ENCODE results near the gene EHMT1.
A peak's percentile ranks its signal among the peaks of the same experiment; 100 is the strongest.

The EHMT1 gene

DNA sequence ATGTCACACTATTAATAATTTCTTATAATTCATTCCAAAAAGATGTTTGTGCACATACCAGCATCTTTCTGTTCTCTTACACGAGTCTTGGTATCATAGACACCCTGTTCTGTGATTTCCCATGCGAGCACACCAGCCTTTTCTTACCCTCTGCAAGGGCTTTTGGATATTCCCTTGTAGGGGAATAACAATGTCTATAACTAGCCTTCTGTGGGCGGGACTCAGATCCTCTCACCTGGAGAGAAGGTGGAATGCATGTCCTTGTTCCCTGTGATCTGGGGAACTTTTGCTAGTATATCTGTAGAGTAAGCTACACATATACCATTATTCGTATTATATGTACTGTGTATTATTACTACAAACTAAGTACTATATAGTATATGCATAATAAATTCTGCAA, 44.8 kb downstream of the EHMT1 start:
- Histone ChIP-seq H3K36me3 (ENCODE audit: control insufficient read depth, insufficient read depth, low read length) (no peaks in the 10 kb centered on the region), H3K4me3 (ENCODE audit: insufficient read depth, low read depth, low read length) (no peak overlapping the region), H3K4me1 (ENCODE audit: control insufficient read depth, insufficient read depth, low read length) (peaks cover 30% of the 10 kb centered on the region), H3K27me3 (ENCODE audit: control insufficient read depth, insufficient read depth, low read length, poor library complexity, severe bottlenecking) (no peaks in the 10 kb centered on the region), H3K27ac (ENCODE audit: insufficient read depth, low read depth, low read length, poor library complexity, severe bottlenecking) (no peak overlapping the region), H3K9me3 (ENCODE audit: control insufficient read depth, low read length) (no peaks in the 10 kb centered on the region)
- 90 to 99% methylated on average over 3 of the region's 4 CpGs for WGBS, 2 experiments

GRCh38 chr9:137664676-137665075, 45.9 kb downstream of the EHMT1 start:
- no peaks in the 10 kb centered on the region for H3K27me3 ChIP-seq (ENCODE audit: control insufficient read depth, insufficient read depth, low read length, poor library complexity, severe bottlenecking)
- H3K4me3 ChIP-seq (ENCODE audit: insufficient read depth, low read depth, low read length), result no peak overlapping the region
- 77 to 81% methylated on average over 7 of the region's 7 CpGs for WGBS, 2 experiments
- H3K9me3 ChIP-seq (ENCODE audit: control insufficient read depth, low read length), result no peaks in the 10 kb centered on the region
- no peaks in the 10 kb centered on the region for H3K36me3 ChIP-seq (ENCODE audit: control insufficient read depth, insufficient read depth, low read length)
- H3K4me1 ChIP-seq (ENCODE audit: control insufficient read depth, insufficient read depth, low read length), result peaks cover 30% of the 10 kb centered on the region
- H3K27ac ChIP-seq (ENCODE audit: insufficient read depth, low read depth, low read length, poor library complexity, severe bottlenecking), result no peak overlapping the region

- no peaks in the 10 kb centered on the region for H3K27me3 ChIP-seq (ENCODE audit: control insufficient read depth, insufficient read depth, low read length, poor library complexity, severe bottlenecking)
- no peaks in the 10 kb centered on the region for H3K9me3 ChIP-seq (ENCODE audit: control insufficient read depth, low read length)
- peak overlapping the region; percentile 65 for H3K27ac ChIP-seq (ENCODE audit: insufficient read depth, low read depth, low read length, poor library complexity, severe bottlenecking)
- WGBS, 2 experiments, result 90 to 92% methylated on average over 7 of the region's 7 CpGs
- no peaks in the 10 kb centered on the region for H3K36me3 ChIP-seq (ENCODE audit: control insufficient read depth, insufficient read depth, low read length)
- H3K4me1 ChIP-seq (ENCODE audit: control insufficient read depth, insufficient read depth, low read length), result peaks cover 32% of the 10 kb centered on the region
- H3K4me3 ChIP-seq (ENCODE audit: insufficient read depth, low read depth, low read length), result no peak overlapping the region
These were observed 46.4 kb downstream of the EHMT1 start for GRCh38 chr9:137665226-137665625.

- Histone ChIP-seq H3K27me3 (ENCODE audit: control insufficient read depth, insufficient read depth, low read length, poor library complexity, severe bottlenecking) (no peaks in the 10 kb centered on the region), H3K36me3 (ENCODE audit: control insufficient read depth, insufficient read depth, low read length) (no peaks in the 10 kb centered on the region), H3K27ac (ENCODE audit: insufficient read depth, low read depth, low read length, poor library complexity, severe bottlenecking) (peak overlapping the region; percentile 65), H3K4me3 (ENCODE audit: insufficient read depth, low read depth, low read length) (peak overlapping the region; percentile 6), H3K9me3 (ENCODE audit: control insufficient read depth, low read length) (no peaks in the 10 kb centered on the region), H3K4me1 (ENCODE audit: control insufficient read depth, insufficient read depth, low read length) (peaks cover 39% of the 10 kb centered on the region)
- WGBS, 2 experiments, result 36 to 39% methylated on average over 18 of the region's 18 CpGs
These were observed 47.1 kb downstream of the EHMT1 start for GRCh38 chr9:137665697-137666512.

GRCh38 chr9:137666513-137666822, 47.7 kb downstream of the EHMT1 start:
- 49 to 53% methylated on average over 8 of the region's 8 CpGs for WGBS, 2 experiments
- Histone ChIP-seq H3K27me3 (ENCODE audit: control insufficient read depth, insufficient read depth, low read length, poor library complexity, severe bottlenecking) (no peaks in the 10 kb centered on the region), H3K4me1 (ENCODE audit: control insufficient read depth, insufficient read depth, low read length) (peaks cover 41% of the 10 kb centered on the region), H3K27ac (ENCODE audit: insufficient read depth, low read depth, low read length, poor library complexity, severe bottlenecking) (peak overlapping the region; percentile 65), H3K4me3 (ENCODE audit: insufficient read depth, low read depth, low read length) (peak overlapping the region; percentile 6), H3K36me3 (ENCODE audit: control insufficient read depth, insufficient read depth, low read length) (no peaks in the 10 kb centered on the region), H3K9me3 (ENCODE audit: control insufficient read depth, low read length) (no peaks in the 10 kb centered on the region)

DNA sequence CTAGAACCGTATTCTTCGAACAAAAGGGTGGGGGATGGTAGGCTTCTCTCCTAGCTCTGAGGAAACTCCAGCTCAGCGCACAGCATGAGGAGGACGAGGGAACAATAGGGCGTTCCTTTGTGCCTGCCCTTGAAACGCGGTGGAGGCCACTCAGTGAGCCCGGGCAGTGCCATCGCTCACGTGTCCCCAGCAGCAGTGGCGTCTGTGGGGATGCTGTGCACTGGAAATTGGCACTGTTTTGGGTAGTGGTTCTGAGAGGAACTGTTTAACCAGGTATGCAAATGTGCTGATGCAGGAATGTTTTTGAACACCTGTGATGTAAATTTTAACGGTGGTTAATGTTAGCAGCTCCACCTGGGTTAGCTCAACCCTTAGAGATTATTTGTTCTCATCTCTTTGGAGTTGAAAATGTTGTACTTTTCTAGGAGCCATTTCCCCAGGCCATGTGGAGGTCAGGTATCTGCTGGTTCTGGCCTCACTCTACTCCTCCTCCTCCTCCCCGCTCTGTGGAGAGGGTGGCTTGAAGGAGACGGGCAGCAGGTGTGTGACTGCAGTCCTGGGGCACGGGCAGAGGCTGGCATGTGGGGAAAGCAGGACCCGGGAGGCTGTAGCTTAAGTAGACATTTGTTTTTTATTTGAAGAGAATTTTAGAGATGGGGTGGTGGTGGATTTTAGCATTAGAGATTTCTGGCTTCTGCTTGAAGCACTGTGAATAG, 48.3 kb downstream of the EHMT1 start:
- Histone ChIP-seq H3K9me3 (ENCODE audit: control insufficient read depth, low read length) (no peaks in the 10 kb centered on the region), H3K4me1 (ENCODE audit: control insufficient read depth, insufficient read depth, low read length) (peaks cover 41% of the 10 kb centered on the region), H3K27me3 (ENCODE audit: control insufficient read depth, insufficient read depth, low read length, poor library complexity, severe bottlenecking) (no peaks in the 10 kb centered on the region), H3K27ac (ENCODE audit: insufficient read depth, low read depth, low read length, poor library complexity, severe bottlenecking) (no peak overlapping the region), H3K36me3 (ENCODE audit: control insufficient read depth, insufficient read depth, low read length) (no peaks in the 10 kb centered on the region), H3K4me3 (ENCODE audit: insufficient read depth, low read depth, low read length) (no peak overlapping the region)
- WGBS, 2 experiments, result 14 to 19% methylated on average over 15 to 16 of the region's 16 CpGs

DNA sequence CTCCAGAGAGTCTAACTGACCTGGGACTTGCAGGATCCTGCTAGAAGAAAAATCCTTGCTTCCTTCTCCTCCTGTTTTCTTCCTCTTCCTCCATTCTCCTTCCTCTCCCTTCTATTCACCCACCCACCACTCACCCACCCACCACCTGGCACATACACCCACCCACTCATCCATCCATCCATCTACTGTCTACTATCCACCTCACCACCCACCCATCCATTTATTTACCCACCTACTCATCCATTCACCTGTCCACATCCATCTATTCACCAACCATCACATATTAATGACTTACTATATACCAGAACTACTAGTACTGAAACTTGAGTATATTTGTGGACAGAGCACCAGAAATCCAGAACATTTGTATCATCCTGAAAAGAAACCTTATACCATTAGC, 49.4 kb downstream of the EHMT1 start:
- no peaks in the 10 kb centered on the region for H3K9me3 ChIP-seq (ENCODE audit: control insufficient read depth, low read length)
- no peaks in the 10 kb centered on the region for H3K36me3 ChIP-seq (ENCODE audit: control insufficient read depth, insufficient read depth, low read length)
- H3K27me3 ChIP-seq (ENCODE audit: control insufficient read depth, insufficient read depth, low read length, poor library complexity, severe bottlenecking), result no peaks in the 10 kb centered on the region
- H3K4me1 ChIP-seq (ENCODE audit: control insufficient read depth, insufficient read depth, low read length), result peaks cover 45% of the 10 kb centered on the region
- no peak overlapping the region for H3K4me3 ChIP-seq (ENCODE audit: insufficient read depth, low read depth, low read length)
- H3K27ac ChIP-seq (ENCODE audit: insufficient read depth, low read depth, low read length, poor library complexity, severe bottlenecking), result no peak overlapping the region

DNA sequence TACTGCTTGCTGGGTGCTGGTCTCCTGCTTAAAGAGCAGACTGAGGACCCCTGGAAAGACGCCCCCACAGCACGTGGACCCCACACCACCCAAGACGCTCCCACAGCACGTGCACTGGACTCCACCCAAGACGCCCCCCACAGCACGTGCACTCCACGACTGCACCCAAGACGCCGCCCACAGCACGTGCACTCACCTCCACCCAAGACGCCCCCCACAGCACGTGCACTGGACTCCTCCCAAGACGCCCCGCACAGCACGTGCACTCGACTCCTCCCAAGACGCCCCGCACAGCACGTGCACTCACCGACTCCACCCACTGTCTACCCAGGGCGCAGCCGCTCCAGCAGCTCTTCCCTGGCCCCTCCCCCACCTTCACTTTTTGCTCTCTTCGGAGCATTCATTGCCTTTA, 50.5 kb downstream of the EHMT1 start:
- 86 to 89% methylated on average over 23 of the region's 23 CpGs for WGBS, 2 experiments
- H3K4me3 ChIP-seq (ENCODE audit: insufficient read depth, low read depth, low read length), result no peak overlapping the region
- H3K9me3 ChIP-seq (ENCODE audit: control insufficient read depth, low read length), result no peaks in the 10 kb centered on the region
- no peaks in the 10 kb centered on the region for H3K36me3 ChIP-seq (ENCODE audit: control insufficient read depth, insufficient read depth, low read length)
- H3K27me3 ChIP-seq (ENCODE audit: control insufficient read depth, insufficient read depth, low read length, poor library complexity, severe bottlenecking), result no peaks in the 10 kb centered on the region
- H3K4me1 ChIP-seq (ENCODE audit: control insufficient read depth, insufficient read depth, low read length), result peaks cover 56% of the 10 kb centered on the region
- no peak overlapping the region for H3K27ac ChIP-seq (ENCODE audit: insufficient read depth, low read depth, low read length, poor library complexity, severe bottlenecking)

- H3K4me1 ChIP-seq (ENCODE audit: control insufficient read depth, insufficient read depth, low read length), result peaks cover 48% of the 10 kb centered on the region
- H3K4me3 ChIP-seq (ENCODE audit: insufficient read depth, low read depth, low read length), result no peak overlapping the region
- H3K9me3 ChIP-seq (ENCODE audit: control insufficient read depth, low read length), result no peaks in the 10 kb centered on the region
- peak overlapping the region; percentile 72 for H3K27ac ChIP-seq (ENCODE audit: insufficient read depth, low read depth, low read length, poor library complexity, severe bottlenecking)
- 38 to 39% methylated on average over 24 to 25 of the region's 25 CpGs for WGBS, 2 experiments
- H3K27me3 ChIP-seq (ENCODE audit: control insufficient read depth, insufficient read depth, low read length, poor library complexity, severe bottlenecking), result no peaks in the 10 kb centered on the region
- no peaks in the 10 kb centered on the region for H3K36me3 ChIP-seq (ENCODE audit: control insufficient read depth, insufficient read depth, low read length)
These were observed 51.8 kb downstream of the EHMT1 start for GRCh38 chr9:137670391-137671195.

DNA sequence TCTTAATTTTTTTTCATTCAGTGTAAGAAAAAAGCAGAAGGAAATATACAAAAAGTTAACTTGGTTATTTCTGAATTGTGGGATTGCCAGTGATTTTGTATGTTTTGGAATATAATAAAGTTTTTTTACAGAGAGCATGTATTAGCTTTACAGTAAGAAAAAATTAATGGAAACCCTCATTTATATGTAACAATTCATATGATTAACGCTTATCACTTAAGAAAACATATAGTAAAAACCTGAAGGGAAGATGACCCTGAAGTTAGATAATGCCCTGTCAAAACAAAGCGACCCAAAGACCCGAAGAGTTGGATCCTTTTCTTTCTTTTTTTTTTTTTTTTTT, 52.4 kb downstream of the EHMT1 start:
- Histone ChIP-seq H3K27me3 (ENCODE audit: control insufficient read depth, insufficient read depth, low read length, poor library complexity, severe bottlenecking) (no peaks in the 10 kb centered on the region), H3K9me3 (ENCODE audit: control insufficient read depth, low read length) (no peaks in the 10 kb centered on the region), H3K4me3 (ENCODE audit: insufficient read depth, low read depth, low read length) (no peak overlapping the region), H3K4me1 (ENCODE audit: control insufficient read depth, insufficient read depth, low read length) (peaks cover 43% of the 10 kb centered on the region), H3K27ac (ENCODE audit: insufficient read depth, low read depth, low read length, poor library complexity, severe bottlenecking) (no peak overlapping the region), H3K36me3 (ENCODE audit: control insufficient read depth, insufficient read depth, low read length) (no peaks in the 10 kb centered on the region)
- 96 to 97% methylated on average over 3 of the region's 3 CpGs for WGBS, 2 experiments
